H9 (cell line): ENCODE data around the gene HMGXB4. TPM values are rescaled to one million over a fixed set of nuclear protein-coding genes. Genes with fewer than 3 reads are reported as not detected.

Experiments used
- DNase-seq: peaks from one replicate; pipeline ENCODE4 v3.0.0-alpha.2; 2017
- H2AFZ ChIP-seq: one replicate; pipeline ENCODE4 v1.6.1; 2013; ENCODE audit warnings: mild to moderate bottlenecking, low read length, control low read depth, moderate library complexity
- H2AK5ac ChIP-seq: 2 replicates; pipeline ENCODE4 v1.6.1; 2013; ENCODE audit warnings: low read length, control low read depth, mixed read lengths; ENCODE audit not compliant: insufficient read length
- H2BK120ac ChIP-seq: one replicate; pipeline ENCODE4 v1.6.1; 2013; ENCODE audit warnings: low read depth, mild to moderate bottlenecking, low read length, control low read depth, inconsistent platforms; ENCODE audit not compliant: poor library complexity, severe bottlenecking
- H2BK12ac ChIP-seq: 2 replicates; pipeline ENCODE4 v1.6.1; 2013; ENCODE audit warnings: low read length, control low read depth, mixed read lengths, low read depth; ENCODE audit not compliant: insufficient read length
- H2BK15ac ChIP-seq: 2 replicates; pipeline ENCODE4 v1.6.1; 2013; ENCODE audit warnings: low read depth, low read length, control low read depth
- H2BK20ac ChIP-seq: one replicate; pipeline ENCODE4 v1.6.1; 2013; ENCODE audit warnings: low read depth, mild to moderate bottlenecking, low read length, control low read depth, inconsistent platforms; ENCODE audit not compliant: poor library complexity, severe bottlenecking
- H2BK5ac ChIP-seq: 2 replicates; pipeline ENCODE4 v1.6.1; 2013; ENCODE audit warnings: low read length, control low read depth, mixed read lengths; ENCODE audit not compliant: insufficient read length
- H3K14ac ChIP-seq: 2 replicates; pipeline ENCODE4 v1.6.1; 2013; ENCODE audit warnings: low read length, control low read depth; ENCODE audit not compliant: insufficient read depth
- H3K18ac ChIP-seq: 2 replicates; pipeline ENCODE4 v1.6.1; 2013; ENCODE audit warnings: low read depth, mild to moderate bottlenecking, mixed read lengths, low read length, control low read depth; ENCODE audit not compliant: insufficient read length
- H3K23ac ChIP-seq: 2 replicates; pipeline ENCODE4 v1.6.1; 2013; ENCODE audit warnings: low read length, control low read depth, mixed read lengths, low read depth; ENCODE audit not compliant: insufficient read length
- H3K23me2 ChIP-seq: 2 replicates; pipeline ENCODE4 v1.6.1; 2013; ENCODE audit warnings: low read depth, mild to moderate bottlenecking, mixed read lengths, low read length, control low read depth; ENCODE audit not compliant: insufficient read length, poor library complexity, severe bottlenecking
- H3K27ac ChIP-seq: 2 replicates; pipeline ENCODE4 v1.5.1; 2013; ENCODE audit warnings: low read length, control low read depth, mixed read lengths, low read depth; ENCODE audit not compliant: insufficient read length
- H3K27me3 ChIP-seq: 2 replicates; pipeline ENCODE4 v1.6.1; 2013; ENCODE audit warnings: low read length, control low read depth, inconsistent platforms; ENCODE audit not compliant: insufficient read depth
- H3K4ac ChIP-seq: 2 replicates; pipeline ENCODE4 v1.6.1; 2013; ENCODE audit warnings: low read depth, mild to moderate bottlenecking, control low read depth, inconsistent platforms, low read length, moderate library complexity
- H3K4me1 ChIP-seq: 2 replicates; pipeline ENCODE4 v1.6.1; 2013; ENCODE audit warnings: low read length, control low read depth, inconsistent platforms; ENCODE audit not compliant: insufficient read depth
- H3K4me2 ChIP-seq: 2 replicates; pipeline ENCODE4 v1.6.1; 2013; ENCODE audit warnings: low read length, control low read depth, mixed read lengths; ENCODE audit not compliant: insufficient read length, insufficient read depth
- H3K56ac ChIP-seq: 2 replicates; pipeline ENCODE4 v1.6.1; 2013; ENCODE audit warnings: low read depth, mild to moderate bottlenecking, mixed read lengths, low read length, control low read depth; ENCODE audit not compliant: insufficient read length
- H3K79me1 ChIP-seq: 2 replicates; pipeline ENCODE4 v1.6.1; 2013; ENCODE audit warnings: low read depth, mild to moderate bottlenecking, moderate library complexity, low read length, control low read depth, inconsistent platforms; ENCODE audit not compliant: insufficient read depth, poor library complexity, severe bottlenecking
- H3K79me2 ChIP-seq: 2 replicates; pipeline ENCODE4 v1.6.1; 2013; ENCODE audit warnings: low read length, control low read depth, inconsistent platforms; ENCODE audit not compliant: insufficient read depth
- H3K9ac ChIP-seq: 2 replicates; pipeline ENCODE4 v1.6.1; 2013; ENCODE audit warnings: low read length, control low read depth, mixed read lengths; ENCODE audit not compliant: insufficient read length; ENCODE audit errors: extremely low read depth
- H3K9me3 ChIP-seq: one replicate; pipeline ENCODE4 v1.6.1; 2013; ENCODE audit warnings: low read depth, low read length, inconsistent platforms; ENCODE audit not compliant: control insufficient read depth
- H3T11ph ChIP-seq: one replicate; pipeline ENCODE4 v1.6.1; 2013; ENCODE audit warnings: mild to moderate bottlenecking, low read length, control low read depth, inconsistent platforms
- H4K20me1 ChIP-seq: one replicate; pipeline ENCODE4 v1.6.1; 2013; ENCODE audit not compliant: control insufficient read depth, insufficient read length, insufficient read depth
- H4K5ac ChIP-seq: 2 replicates; pipeline ENCODE4 v1.6.1; 2013; ENCODE audit warnings: low read depth, mild to moderate bottlenecking, mixed read lengths, low read length, control low read depth; ENCODE audit not compliant: insufficient read length
- H4K8ac ChIP-seq: replicated peaks from 2 replicates; pipeline ENCODE4 v1.6.1; 2013; ENCODE audit warnings: low read length, control low read depth, mixed read lengths, low read depth; ENCODE audit not compliant: insufficient read length
- H4K91ac ChIP-seq: 2 replicates; pipeline ENCODE4 v1.6.1; 2013; ENCODE audit warnings: low read depth, mild to moderate bottlenecking, moderate library complexity, mixed read lengths, low read length, control low read depth; ENCODE audit not compliant: insufficient read length
- H3K27ac Mint-ChIP-seq, 3 experiments: 2 replicates in 2 of 3; 3 replicates in 1 of 3; pipeline ENCODE4 v1.8.0; 2020 to 2021; ENCODE audit warnings: mixed read lengths in 3 of 3, mild to moderate bottlenecking in 1 of 3, moderate library complexity in 1 of 3
- H3K27me3 Mint-ChIP-seq: 2 replicates; pipeline ENCODE4 v1.8.0; 2021; ENCODE audit warnings: low read depth, mild to moderate bottlenecking, moderate library complexity, mixed read lengths
- H3K36me3 Mint-ChIP-seq, 3 experiments: 2 replicates in 2 of 3; 3 replicates in 1 of 3; pipeline ENCODE4 v1.8.0; 2020 to 2021; ENCODE audit warnings: low read depth in 3 of 3, mixed read lengths in 3 of 3; ENCODE audit not compliant: insufficient read depth in 1 of 3
- H3K4me1 Mint-ChIP-seq, 2 experiments: 2 replicates each; pipeline ENCODE4 v1.8.0; 2020; ENCODE audit warnings: mixed read lengths in 2 of 2
- H3K4me3 Mint-ChIP-seq, 2 experiments: 2 replicates in 1 of 2; 3 replicates in 1 of 2; pipeline ENCODE4 v1.8.0; 2020 to 2021; ENCODE audit warnings: mild to moderate bottlenecking in 2 of 2, mixed read lengths in 2 of 2, moderate library complexity in 1 of 2
- H3K9me3 Mint-ChIP-seq, 2 experiments: 2 replicates in 1 of 2; 3 replicates in 1 of 2; pipeline ENCODE4 v1.8.0; 2020; ENCODE audit warnings: mild to moderate bottlenecking in 2 of 2, mixed read lengths in 2 of 2, moderate library complexity in 1 of 2
- CTCF ChIP-seq: fragments of 200-600 bp; sonication (generic); conservative IDR thresholded peaks from 3 replicates; pipeline ENCODE4 v1.8.0; 2021; ENCODE audit warnings: antibody characterized with exemption, mild to moderate bottlenecking
- WGBS: extraction: QIAGEN DNeasy Blood & Tissue Kit; methylation state at CpG from one replicate; pipeline ENCODE4 v1.1.7; 2013; ENCODE audit warnings: missing lambda C conversion rate, low lambda C conversion rate, mixed read lengths; ENCODE audit not compliant: insufficient read length; ENCODE audit errors: extremely low coverage; 5-methylcytosine and 5-hydroxymethylcytosine counted together
- total RNA-seq: library from RNA; stranded (reverse); gene quantifications from 2 replicates; pipeline ENCODE4 v1.2.1, GENCODE V29; 2021

Gene HMGXB4
- total RNA-seq, 1 experiment from 2014 or later: 33.5 TPM

GRCh38 chr22:35335936-35336781 lies 78.9 kb downstream of the HMGXB4 start:
- peak overlapping the region in 2 of 3 experiments; percentile 44 to 62; a peak in 2 of 7 replicates for H3K27ac Mint-ChIP-seq
- no CpG with 5 or more reads among the region's 12 CpGs for WGBS
- H3K4me1 Mint-ChIP-seq: peaks cover 9 to 10% of the 10 kb centered on the region in 2 experiments

More at GRCh38 chr22:35335936-35336781, 78.9 kb downstream of the HMGXB4 start:
- no peak overlapping the region for H2BK12ac ChIP-seq
- H4K5ac ChIP-seq: no peak overlapping the region
- no peak overlapping the region for H2AFZ ChIP-seq
- H3K18ac ChIP-seq: no peak overlapping the region
- Mint-ChIP-seq H3K36me3 (peaks cover 20 to 41% (median 37%) of the 10 kb centered on the region in 3 experiments; a peak in 6 of 7 replicates), H3K4me3 (no peak overlapping the region), H3K9me3 (no peaks in the 10 kb centered on the region), H3K27me3 (no peaks in the 10 kb centered on the region)
- H3K23me2 ChIP-seq: no peaks in the 10 kb centered on the region
- H3K56ac ChIP-seq: no peak overlapping the region
- no peak for TF ChIP-seq CTCF
- H3K4me2 ChIP-seq: no peak overlapping the region
- H3K79me2 ChIP-seq: no peaks in the 10 kb centered on the region
- no peak overlapping the region for H4K91ac ChIP-seq
- no peak overlapping the region for H2BK15ac ChIP-seq
- H4K8ac ChIP-seq: no peak overlapping the region
- no peaks in the 10 kb centered on the region for H3K4me1 ChIP-seq
- H3K27me3 ChIP-seq: no peaks in the 10 kb centered on the region
- no peak overlapping the region for H3K23ac ChIP-seq
- H4K20me1 ChIP-seq: no peaks in the 10 kb centered on the region
- no peak overlapping the region for H3K14ac ChIP-seq
- H3T11ph ChIP-seq: no peak overlapping the region
- no peaks in the 10 kb centered on the region for H3K9me3 ChIP-seq
- no peak overlapping the region for H3K9ac ChIP-seq
- no peak overlapping the region for H2BK5ac ChIP-seq
- no peak overlapping the region for H3K4ac ChIP-seq
- no peak for DNase-seq
- no peak overlapping the region for H2BK20ac ChIP-seq
- H3K79me1 ChIP-seq: no peaks in the 10 kb centered on the region
- H2BK120ac ChIP-seq: no peak overlapping the region
- no peak overlapping the region for H2AK5ac ChIP-seq
- H3K27ac ChIP-seq: no peak overlapping the region
